ENCODE results near the gene ADGRF3.

DNA sequence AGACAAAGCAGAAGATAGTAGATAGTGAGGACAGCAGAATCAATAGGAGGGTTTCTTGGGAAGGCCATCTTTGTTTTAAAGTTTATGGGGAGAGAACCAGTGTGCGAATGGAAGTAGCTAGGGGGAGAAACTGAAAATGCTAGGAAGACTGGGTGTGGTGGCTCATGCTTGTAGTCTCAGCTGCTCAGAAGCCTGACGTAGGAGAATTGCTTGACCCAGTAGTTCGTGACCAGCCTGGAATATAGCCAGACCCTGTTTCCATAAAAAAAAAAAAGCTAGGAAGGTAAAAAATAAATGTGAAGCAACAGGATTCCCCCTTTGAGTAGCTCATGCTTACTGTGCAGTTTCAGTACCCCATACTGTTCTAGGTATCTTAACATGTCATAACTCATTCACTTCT, 36.0 kb upstream of the ADGRF3 start:
- TF ChIP-seq, protein P1, sequence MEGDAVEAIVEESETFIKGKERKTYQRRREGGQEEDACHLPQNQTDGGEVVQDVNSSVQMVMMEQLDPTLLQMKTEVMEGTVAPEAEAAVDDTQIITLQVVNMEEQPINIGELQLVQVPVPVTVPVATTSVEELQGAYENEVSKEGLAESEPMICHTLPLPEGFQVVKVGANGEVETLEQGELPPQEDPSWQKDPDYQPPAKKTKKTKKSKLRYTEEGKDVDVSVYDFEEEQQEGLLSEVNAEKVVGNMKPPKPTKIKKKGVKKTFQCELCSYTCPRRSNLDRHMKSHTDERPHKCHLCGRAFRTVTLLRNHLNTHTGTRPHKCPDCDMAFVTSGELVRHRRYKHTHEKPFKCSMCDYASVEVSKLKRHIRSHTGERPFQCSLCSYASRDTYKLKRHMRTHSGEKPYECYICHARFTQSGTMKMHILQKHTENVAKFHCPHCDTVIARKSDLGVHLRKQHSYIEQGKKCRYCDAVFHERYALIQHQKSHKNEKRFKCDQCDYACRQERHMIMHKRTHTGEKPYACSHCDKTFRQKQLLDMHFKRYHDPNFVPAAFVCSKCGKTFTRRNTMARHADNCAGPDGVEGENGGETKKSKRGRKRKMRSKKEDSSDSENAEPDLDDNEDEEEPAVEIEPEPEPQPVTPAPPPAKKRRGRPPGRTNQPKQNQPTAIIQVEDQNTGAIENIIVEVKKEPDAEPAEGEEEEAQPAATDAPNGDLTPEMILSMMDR (IDR thresholded peaks at IDR 0.05) = no peak
- TF ChIP-seq POLR2A (IDR thresholded peaks at IDR 0.05) = no peak

Measured in Peyer's patch (tissue), 4 donors.